HG03354 (cell line): ENCODE measurements around the gene SLC25A25.
A peak's percentile ranks its signal among the peaks of the same experiment; 100 is the strongest.

ENCODE experiments used
- ATAC-seq: cut with Tn5 transposase; IDR thresholded peaks from one replicate; pipeline ENCODE4 v1.9.1; 2021; ENCODE audit warnings: mild to moderate bottlenecking; ENCODE audit not compliant: unreplicated experiment, poor library complexity, severe bottlenecking

SLC25A25 gene

GRCh38 chr9:128049843-128050242, 18.2 kb upstream of the SLC25A25 start:
- ATAC-seq, result no peak

- no peak for ATAC-seq
These were observed 15.9 kb upstream of the SLC25A25 start for GRCh38 chr9:128051932-128052709.

GRCh38 chr9:128053560-128053959, 14.5 kb upstream of the SLC25A25 start:
- ATAC-seq, result no peak

GRCh38 chr9:128054087-128054486, 13.9 kb upstream of the SLC25A25 start:
- no peak for ATAC-seq

- ATAC-seq, result no peak
These were observed 12.5 kb upstream of the SLC25A25 start for GRCh38 chr9:128055344-128056040.

GRCh38 chr9:128056086-128056485, 11.9 kb upstream of the SLC25A25 start:
- ATAC-seq, result no peak

GRCh38 chr9:128056887-128057723, 10.9 kb upstream of the SLC25A25 start:
- no peak for ATAC-seq

GRCh38 chr9:128057724-128058409, 10.2 kb upstream of the SLC25A25 start:
- no peak for ATAC-seq

GRCh38 chr9:128059365-128059983, 8.6 kb upstream of the SLC25A25 start:
- no peak for ATAC-seq

- no peak for ATAC-seq
These were observed 6.6 kb upstream of the SLC25A25 start for GRCh38 chr9:128061275-128061960.

- no peak for ATAC-seq
These were observed 5.8 kb upstream of the SLC25A25 start for GRCh38 chr9:128062279-128062678.

- no peak for ATAC-seq
These were observed 4.9 kb upstream of the SLC25A25 start for GRCh38 chr9:128062846-128063831.

GRCh38 chr9:128065907-128066712, 1.9 kb upstream of the SLC25A25 start:
- ATAC-seq, result no peak

GRCh38 chr9:128066713-128067644, 1.1 kb upstream of the SLC25A25 start, which contains the start of gene NAIF1:
Gene NAIF1 (minus strand): TSS chr9:128067320. CDS start chr9:128067101, 219 bp downstream.
- peak; percentile 70 for ATAC-seq

GRCh38 chr9:128068386-128069205, 564 bp downstream of the SLC25A25 start:
- ATAC-seq, result peak; percentile 7
